Neuronal stem cell (in vitro differentiated cells): ENCODE measurements around the gene TOGARAM1.

ENCODE experiments used
- DNase-seq: peaks from one replicate; pipeline ENCODE4 v3.0.0-alpha.2; 2013; ENCODE audit warnings: low spot score
- H2AFZ ChIP-seq: one replicate; pipeline ENCODE4 v1.6.1; 2013; ENCODE audit warnings: mild to moderate bottlenecking, low read length, inconsistent platforms
- H2AK5ac ChIP-seq: 2 replicates; pipeline ENCODE4 v1.6.1; 2013; ENCODE audit warnings: low read depth, mild to moderate bottlenecking, inconsistent platforms, low read length, moderate library complexity, mixed read lengths
- H2BK120ac ChIP-seq: 2 replicates; pipeline ENCODE4 v1.6.1; 2013; ENCODE audit warnings: low read depth, mild to moderate bottlenecking, inconsistent platforms, low read length, moderate library complexity, mixed read lengths
- H2BK12ac ChIP-seq: one replicate; pipeline ENCODE4 v1.6.1; 2013; ENCODE audit warnings: low read length, inconsistent platforms
- H2BK15ac ChIP-seq: 2 replicates; pipeline ENCODE4 v1.6.1; 2013; ENCODE audit warnings: mild to moderate bottlenecking, low read length, inconsistent platforms, mixed read lengths
- H2BK5ac ChIP-seq: one replicate; pipeline ENCODE4 v1.6.1; 2013; ENCODE audit warnings: inconsistent platforms, mild to moderate bottlenecking, low read length, moderate library complexity
- H3K14ac ChIP-seq: one replicate; pipeline ENCODE4 v1.6.1; 2013; ENCODE audit warnings: low read length, inconsistent platforms
- H3K18ac ChIP-seq: 2 replicates; pipeline ENCODE4 v1.6.1; 2013; ENCODE audit warnings: low read length, inconsistent platforms
- H3K23ac ChIP-seq: 2 replicates; pipeline ENCODE4 v1.6.1; 2013; ENCODE audit warnings: low read depth, mild to moderate bottlenecking, mixed read lengths, low read length, inconsistent platforms; ENCODE audit not compliant: poor library complexity
- H3K27ac ChIP-seq: replicated peaks from 3 replicates; pipeline ENCODE4 v1.5.1; 2013; ENCODE audit warnings: low read length, inconsistent platforms
- H3K27me3 ChIP-seq, 3 experiments: 2 replicates each; pipeline ENCODE4 v1.6.1; 2013; ENCODE audit warnings: low read length in 3 of 3, mild to moderate bottlenecking in 2 of 3, inconsistent platforms in 1 of 3, low read depth in 1 of 3, mixed read lengths in 1 of 3, moderate library complexity in 1 of 3; ENCODE audit not compliant: control insufficient read depth in 3 of 3, insufficient read depth in 3 of 3
- H3K36me3 ChIP-seq, 2 donors: replicated peaks in 1 of 2; 2 replicates each; pipeline ENCODE4 v1.6.1; 2013; ENCODE audit warnings: low read length in 2 of 2; ENCODE audit not compliant: control insufficient read depth in 2 of 2, insufficient read depth in 2 of 2
- H3K4ac ChIP-seq: 2 replicates; pipeline ENCODE4 v1.6.1; 2013; ENCODE audit warnings: inconsistent platforms, mild to moderate bottlenecking, low read length, moderate library complexity
- H3K4me1 ChIP-seq, 2 donors: 1 replicate in 1 of 2; 2 replicates in 1 of 2; pipeline ENCODE4 v1.6.1; 2013; ENCODE audit warnings: low read length in 2 of 2, low read depth in 1 of 2; ENCODE audit not compliant: control insufficient read depth in 2 of 2, insufficient read depth in 1 of 2
- H3K4me2 ChIP-seq: one replicate; pipeline ENCODE4 v1.6.1; 2013; ENCODE audit warnings: mild to moderate bottlenecking, low read length, inconsistent platforms; ENCODE audit not compliant: insufficient read depth, poor library complexity, severe bottlenecking
- H3K4me3 ChIP-seq, 2 donors: 2 replicates each; pipeline ENCODE4 v1.5.1; 2013; ENCODE audit warnings: low read length in 2 of 2, mild to moderate bottlenecking in 2 of 2, inconsistent platforms in 1 of 2, moderate library complexity in 1 of 2
- H3K79me1 ChIP-seq: one replicate; pipeline ENCODE4 v1.6.1; 2013; ENCODE audit warnings: low read depth, mild to moderate bottlenecking, inconsistent platforms, low read length, moderate library complexity
- H3K9ac ChIP-seq: one replicate; pipeline ENCODE4 v1.6.1; 2013; ENCODE audit warnings: mild to moderate bottlenecking, low read depth, low read length, inconsistent platforms; ENCODE audit not compliant: poor library complexity
- H3K9me3 ChIP-seq, 2 donors: replicated peaks in 1 of 2; 2 replicates each; pipeline versions ENCODE3 to v1.6.1; 2013; ENCODE audit warnings: low read length in 2 of 2, mild to moderate bottlenecking in 2 of 2, inconsistent platforms in 1 of 2, low read depth in 1 of 2, mixed read lengths in 1 of 2, moderate library complexity in 1 of 2; ENCODE audit not compliant: control insufficient read depth in 2 of 2, insufficient read depth in 1 of 2
- H4K8ac ChIP-seq: one replicate; pipeline ENCODE4 v1.6.1; 2013; ENCODE audit warnings: low read depth, mild to moderate bottlenecking, inconsistent platforms, low read length, moderate library complexity
- H4K91ac ChIP-seq: one replicate; pipeline ENCODE4 v1.6.1; 2013; ENCODE audit warnings: low read length, low read depth, mild to moderate bottlenecking, inconsistent platforms; ENCODE audit not compliant: poor library complexity
- WGBS, 2 donors: extraction: QIAGEN DNeasy Blood & Tissue Kit; methylation state at CpG; one replicate each; pipeline ENCODE4 v1.1.7; 2013; ENCODE audit warnings: missing lambda C conversion rate in 2 of 2, mixed read lengths in 1 of 2; ENCODE audit not compliant: insufficient read length in 2 of 2, insufficient replicate concordance in 1 of 2; ENCODE audit errors: extremely low coverage in 2 of 2; 5-methylcytosine and 5-hydroxymethylcytosine counted together

The TOGARAM1 gene

GRCh38 chr14:45094275-45094674 lies 132.3 kb downstream of the TOGARAM1 start:
- no peak overlapping the region for H3K4ac ChIP-seq
- no peak overlapping the region for H3K18ac ChIP-seq
- no CpG with 5 or more reads among the region's 2 CpGs for WGBS, 2 donors
- H4K91ac ChIP-seq: no peak overlapping the region
- no peak overlapping the region for H2AFZ ChIP-seq
- no peak overlapping the region for H3K27ac ChIP-seq
- H2BK120ac ChIP-seq: no peak overlapping the region
- no peak overlapping the region for H4K8ac ChIP-seq
- no peaks in the 10 kb centered on the region for H3K4me1 ChIP-seq
- H3K4me2 ChIP-seq: no peak overlapping the region
- no peak for DNase-seq
- H3K4me3 ChIP-seq: no peak overlapping the region
- peaks cover 7 to 79% of the 10 kb centered on the region in 2 donors for H3K36me3 ChIP-seq
- H2BK15ac ChIP-seq: no peak overlapping the region
- peaks cover 0 to 10% of the 10 kb centered on the region in 2 donors for H3K9me3 ChIP-seq
- H2AK5ac ChIP-seq: no peak overlapping the region
- no peak overlapping the region for H3K23ac ChIP-seq
- H3K79me1 ChIP-seq: no peaks in the 10 kb centered on the region
- no peak overlapping the region for H2BK5ac ChIP-seq
- no peak overlapping the region for H2BK12ac ChIP-seq
- H3K14ac ChIP-seq: no peak overlapping the region
- no peaks in the 10 kb centered on the region for H3K27me3 ChIP-seq
- H3K9ac ChIP-seq: no peak overlapping the region

- H3K27ac ChIP-seq: no peak overlapping the region
- no peak overlapping the region for H2AK5ac ChIP-seq
- H2BK5ac ChIP-seq: no peak overlapping the region
- no peak overlapping the region for H3K23ac ChIP-seq
- DNase-seq: no peak
- H3K9ac ChIP-seq: no peak overlapping the region
- H3K4ac ChIP-seq: no peak overlapping the region
- no peak overlapping the region for H4K91ac ChIP-seq
- H2BK15ac ChIP-seq: no peak overlapping the region
- WGBS, 2 donors: no CpG with 5 or more reads among the region's 4 CpGs
- H3K36me3 ChIP-seq: peaks cover 8 to 80% of the 10 kb centered on the region in 2 donors
- H3K79me1 ChIP-seq: no peaks in the 10 kb centered on the region
- no peak overlapping the region for H4K8ac ChIP-seq
- peaks cover 0 to 10% of the 10 kb centered on the region in 2 donors for H3K9me3 ChIP-seq
- H3K4me3 ChIP-seq: no peak overlapping the region
- no peak overlapping the region for H3K18ac ChIP-seq
- no peaks in the 10 kb centered on the region for H3K4me1 ChIP-seq
- H2BK12ac ChIP-seq: no peak overlapping the region
- no peak overlapping the region for H3K4me2 ChIP-seq
- H2BK120ac ChIP-seq: no peak overlapping the region
- H3K27me3 ChIP-seq: no peaks in the 10 kb centered on the region
- H3K14ac ChIP-seq: no peak overlapping the region
- H2AFZ ChIP-seq: no peak overlapping the region
Measured at GRCh38 chr14:45095143-45095542, 133.2 kb downstream of the TOGARAM1 start.

GRCh38 chr14:45096218-45096617 lies 134.2 kb downstream of the TOGARAM1 start:
- Histone ChIP-seq H2BK15ac (no peak overlapping the region), H3K14ac (no peak overlapping the region), H3K9me3 (peaks cover 0 to 10% of the 10 kb centered on the region in 2 donors), H3K79me1 (no peaks in the 10 kb centered on the region), H3K27me3 (no peaks in the 10 kb centered on the region), H3K23ac (no peak overlapping the region), H2BK120ac (no peak overlapping the region), H4K8ac (no peak overlapping the region), H3K18ac (no peak overlapping the region), H3K4me3 (no peak overlapping the region), H3K36me3 (peaks cover 9 to 88% of the 10 kb centered on the region in 2 donors), H3K9ac (no peak overlapping the region), H3K4me1 (no peaks in the 10 kb centered on the region), H2BK5ac (no peak overlapping the region), H2BK12ac (no peak overlapping the region), H3K4me2 (no peak overlapping the region), H2AFZ (no peak overlapping the region), H3K27ac (no peak overlapping the region), H3K4ac (no peak overlapping the region), H2AK5ac (no peak overlapping the region), H4K91ac (no peak overlapping the region)
- no CpG with 5 or more reads among the region's 4 CpGs for WGBS, 2 donors
- no peak for DNase-seq

- no peaks in the 10 kb centered on the region for H3K4me1 ChIP-seq
- no peak overlapping the region for H3K23ac ChIP-seq
- no peaks in the 10 kb centered on the region for H3K79me1 ChIP-seq
- no peak overlapping the region for H3K4ac ChIP-seq
- no peak overlapping the region for H2AK5ac ChIP-seq
- no peak overlapping the region for H3K18ac ChIP-seq
- H2BK120ac ChIP-seq: no peak overlapping the region
- H3K4me2 ChIP-seq: no peak overlapping the region
- H2BK15ac ChIP-seq: no peak overlapping the region
- H3K36me3 ChIP-seq: peaks cover 10 to 99% of the 10 kb centered on the region in 2 donors
- H3K9me3 ChIP-seq: no peaks in the 10 kb centered on the region
- H2BK12ac ChIP-seq: no peak overlapping the region
- peak; percentile 17 for DNase-seq
- no peak overlapping the region for H3K9ac ChIP-seq
- no peak overlapping the region for H4K91ac ChIP-seq
- no peak overlapping the region for H2BK5ac ChIP-seq
- no peak overlapping the region for H2AFZ ChIP-seq
- no peak overlapping the region for H3K27ac ChIP-seq
- no peak overlapping the region for H3K4me3 ChIP-seq
- H3K27me3 ChIP-seq: no peaks in the 10 kb centered on the region
- no peak overlapping the region for H4K8ac ChIP-seq
- H3K14ac ChIP-seq: no peak overlapping the region
Measured at GRCh38 chr14:45103806-45104205, 141.8 kb downstream of the TOGARAM1 start.
